ENCODE measurements around the gene ZNF722. TPM values are rescaled to one million over a fixed set of nuclear protein-coding genes. Genes with fewer than 3 reads are reported as not detected.
"Not testable (repeated sequence)": the region's sequence is repeated elsewhere in the genome, so short reads cannot be mapped to it uniquely, and the experiment has no call there.

Gene ZNF722
- not detected in 2 replicates for total RNA-seq (2014; rRNA removed; shearing (Covaris generic))

DNA sequence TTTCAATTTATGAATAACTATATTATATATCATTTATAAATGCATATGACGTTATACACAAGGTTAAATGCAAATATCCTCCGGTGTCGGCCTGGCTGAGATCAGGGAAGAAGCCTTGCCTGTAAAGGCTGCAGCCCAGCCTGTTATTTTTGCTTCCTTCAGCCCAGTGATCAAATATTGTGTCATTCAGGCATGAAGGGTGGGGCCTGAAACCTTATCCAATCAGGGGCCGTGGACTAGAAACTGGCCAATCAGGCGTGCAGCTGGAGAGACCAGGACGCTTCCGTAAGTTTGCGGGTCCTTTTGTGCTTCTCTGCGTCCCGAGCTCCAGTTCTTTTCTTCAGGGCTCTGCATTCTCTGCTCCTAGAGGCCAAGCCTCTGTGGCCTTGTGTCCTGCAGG lies at the start of gene ZNF722:
ZNF722 (plus strand) TSS at position 301 of the 400 bp plus-strand sequence. CDS start 113 bp downstream, outside the sequence.
- H3K4me3 ChIP-seq (ENCODE audit: insufficient read depth, low read depth, low read length) = no peak within 1 kb of the TSS
- no peaks in the 10 kb centered on the region for H3K36me3 ChIP-seq (replicated peaks; ENCODE audit: control insufficient read depth, insufficient read depth, low read length)
- no peak for DNase-seq
- no peaks in the 10 kb centered on the region for H3K27me3 ChIP-seq (ENCODE audit: control insufficient read depth, insufficient read depth, low read length)

DNA sequence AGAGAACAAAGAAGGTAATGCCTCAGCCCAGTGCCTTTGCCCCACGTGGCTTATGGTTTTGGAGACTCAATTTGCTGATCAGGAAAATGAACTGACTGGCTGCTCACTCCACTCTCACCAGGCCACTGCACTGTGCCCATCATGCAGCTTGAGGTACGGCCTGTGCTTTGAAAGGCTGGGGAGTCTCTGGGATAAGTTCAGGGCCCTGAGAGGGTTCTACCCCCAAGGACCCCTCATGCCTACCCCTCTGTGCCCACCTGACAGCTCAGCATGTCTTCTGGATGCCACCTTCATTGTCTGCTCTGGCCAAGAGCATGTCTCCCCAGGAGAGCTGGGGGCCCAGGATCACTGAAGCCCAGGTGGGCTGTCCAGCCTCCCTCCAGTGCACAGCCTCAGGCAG lies 45.5 kb upstream of the ZNF722 start:
- no peaks in the 10 kb centered on the region for H3K27me3 ChIP-seq (ENCODE audit: control insufficient read depth, insufficient read depth, low read length)
- no peak overlapping the region for H3K4me3 ChIP-seq (ENCODE audit: insufficient read depth, low read depth, low read length)
- H3K36me3 ChIP-seq (replicated peaks; ENCODE audit: control insufficient read depth, insufficient read depth, low read length) = no peaks in the 10 kb centered on the region
- DNase-seq = no peak

DNA sequence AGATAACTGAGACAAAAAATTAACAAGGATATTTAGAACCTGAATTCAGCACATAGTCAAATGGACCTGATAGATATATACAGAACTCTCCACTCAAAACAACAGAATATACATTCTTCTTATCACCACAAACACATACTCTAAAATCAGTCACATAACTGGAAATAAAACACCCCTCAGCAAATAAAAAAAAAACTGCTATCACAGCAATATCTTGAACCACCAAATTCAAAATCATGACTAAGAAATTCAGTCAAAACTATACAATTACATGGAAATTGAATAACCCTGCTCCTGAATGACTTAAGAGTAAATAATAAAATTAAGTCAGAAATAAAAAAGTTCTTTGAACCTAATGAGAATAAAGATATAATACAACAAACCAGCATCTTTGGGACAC lies 30.0 kb upstream of the ZNF722 start:
- Histone ChIP-seq H3K27me3 (ENCODE audit: control insufficient read depth, insufficient read depth, low read length) (no peaks in the 10 kb centered on the region), H3K4me3 (ENCODE audit: insufficient read depth, low read depth, low read length) (no peak overlapping the region), H3K36me3 (replicated peaks; ENCODE audit: control insufficient read depth, insufficient read depth, low read length) (no peaks in the 10 kb centered on the region)
- DNase-seq = no peak

DNA sequence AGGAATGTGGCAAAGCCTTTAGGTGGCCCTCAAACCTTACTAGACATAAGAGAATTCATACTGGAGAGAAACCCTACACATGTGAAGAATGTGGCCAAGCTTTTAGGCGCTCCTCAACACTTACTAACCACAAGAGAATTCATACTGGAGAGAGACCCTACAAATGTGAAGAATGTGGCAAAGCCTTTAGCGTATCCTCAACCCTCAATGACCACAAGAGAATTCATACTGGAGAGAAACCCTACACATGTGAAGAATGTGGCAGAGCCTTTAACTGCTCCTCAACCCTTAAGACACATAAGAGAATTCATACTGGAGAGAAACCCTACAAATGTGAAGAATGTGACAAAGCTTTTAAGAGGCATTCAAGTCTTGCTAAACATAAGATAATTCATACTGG lies 16.8 kb downstream of the ZNF722 start:
- H3K4me3 ChIP-seq (ENCODE audit: insufficient read depth, low read depth, low read length); H3K36me3 ChIP-seq (replicated peaks; ENCODE audit: control insufficient read depth, insufficient read depth, low read length); H3K27me3 ChIP-seq (ENCODE audit: control insufficient read depth, insufficient read depth, low read length); DNase-seq: not testable (repeated sequence)

DNA sequence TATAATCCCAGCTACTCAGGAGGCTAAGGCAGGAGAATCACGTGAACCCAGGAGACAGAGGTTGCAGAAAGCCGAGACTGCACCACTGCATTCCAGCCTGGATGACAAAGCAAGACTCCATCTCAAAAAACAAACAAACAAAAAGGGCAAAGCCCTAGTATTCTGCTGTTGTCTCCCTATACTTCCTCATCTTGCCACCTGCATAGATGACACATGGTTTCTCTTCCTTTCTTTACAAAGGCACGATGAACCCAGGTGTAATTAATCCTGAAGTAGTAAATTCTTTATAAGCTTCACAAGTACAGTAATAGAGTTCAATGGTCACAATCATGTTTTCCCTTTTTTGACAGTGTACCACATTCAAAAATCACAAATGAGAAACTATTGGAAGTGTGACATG lies 36.7 kb downstream of the ZNF722 start:
- Histone ChIP-seq H3K27me3 (ENCODE audit: control insufficient read depth, insufficient read depth, low read length) (no peaks in the 10 kb centered on the region), H3K36me3 (replicated peaks; ENCODE audit: control insufficient read depth, insufficient read depth, low read length) (no peaks in the 10 kb centered on the region), H3K4me3 (ENCODE audit: insufficient read depth, low read depth, low read length) (no peak overlapping the region)
- DNase-seq = no peak

DNA sequence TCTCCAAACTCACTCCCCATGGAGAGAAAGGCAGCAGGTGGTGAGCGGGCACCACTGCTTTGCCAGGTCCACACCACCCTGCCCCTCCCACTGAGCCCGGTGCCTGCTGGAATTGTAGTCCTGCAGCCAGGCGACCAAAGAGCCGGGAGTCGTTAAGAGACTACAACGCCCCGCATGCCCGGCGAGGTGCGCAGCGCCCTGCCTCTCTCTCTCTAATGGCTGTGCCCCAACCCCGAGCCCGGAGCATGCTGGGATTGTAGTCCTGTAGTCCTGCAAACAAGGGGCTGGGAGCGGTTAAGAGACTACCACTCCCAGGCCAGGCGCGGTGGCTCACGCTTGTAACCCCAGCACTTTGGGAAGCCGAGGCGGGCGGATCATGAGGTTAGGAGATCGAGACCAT lies 38.4 kb downstream of the ZNF722 start:
- Histone ChIP-seq H3K27me3 (ENCODE audit: control insufficient read depth, insufficient read depth, low read length) (no peaks in the 10 kb centered on the region), H3K4me3 (ENCODE audit: insufficient read depth, low read depth, low read length) (no peak overlapping the region), H3K36me3 (replicated peaks; ENCODE audit: control insufficient read depth, insufficient read depth, low read length) (no peaks in the 10 kb centered on the region)
- DNase-seq = no peak

DNA sequence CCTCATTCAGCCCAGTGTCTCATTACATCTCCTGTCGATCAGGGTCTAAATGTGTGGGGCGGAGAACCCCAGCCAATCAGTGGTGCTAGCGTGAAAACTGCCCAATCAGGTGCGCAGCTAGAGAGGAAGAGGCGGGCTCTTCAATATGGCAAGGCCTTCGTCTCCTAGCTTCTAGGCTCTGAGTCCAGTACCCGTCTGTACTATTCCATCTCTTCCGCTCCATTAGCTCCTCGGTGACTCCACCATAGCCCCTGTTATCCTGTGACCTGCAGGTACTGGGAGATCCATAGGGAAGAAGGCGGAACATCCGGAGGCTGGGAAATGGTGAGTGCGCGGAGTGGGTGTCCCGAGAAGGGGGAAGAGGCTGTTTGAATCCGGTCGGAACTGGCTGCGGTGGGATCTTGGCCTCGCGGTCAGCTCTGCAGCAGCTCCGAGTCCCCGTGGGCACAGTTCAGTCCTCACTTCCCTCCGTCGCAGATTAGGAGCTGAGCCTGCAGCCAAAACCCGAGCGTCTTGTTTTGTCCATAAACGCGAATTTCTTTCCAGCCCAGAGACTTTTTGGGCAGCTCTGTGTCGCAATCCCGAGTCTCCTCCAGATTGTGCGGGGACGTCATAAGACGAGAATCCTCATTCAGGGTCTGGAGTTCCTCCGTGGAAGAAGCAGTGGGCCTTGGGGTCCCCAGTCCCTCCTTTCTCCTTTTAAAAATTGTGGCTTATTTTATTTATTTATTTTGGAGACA lies 46.8 kb downstream of the ZNF722 start, which contains the start of gene ZNF727:
ZNF727 (plus strand) TSS at position 134 of the 740 bp plus-strand sequence; CDS start at position 322, 188 bp downstream.
- no peaks in the 10 kb centered on the region for H3K36me3 ChIP-seq (replicated peaks; ENCODE audit: control insufficient read depth, insufficient read depth, low read length)
- no peaks in the 10 kb centered on the region for H3K27me3 ChIP-seq (ENCODE audit: control insufficient read depth, insufficient read depth, low read length)
- H3K4me3 ChIP-seq (ENCODE audit: insufficient read depth, low read depth, low read length) = no peak within 1 kb of the TSS
- no peak for DNase-seq

DNA sequence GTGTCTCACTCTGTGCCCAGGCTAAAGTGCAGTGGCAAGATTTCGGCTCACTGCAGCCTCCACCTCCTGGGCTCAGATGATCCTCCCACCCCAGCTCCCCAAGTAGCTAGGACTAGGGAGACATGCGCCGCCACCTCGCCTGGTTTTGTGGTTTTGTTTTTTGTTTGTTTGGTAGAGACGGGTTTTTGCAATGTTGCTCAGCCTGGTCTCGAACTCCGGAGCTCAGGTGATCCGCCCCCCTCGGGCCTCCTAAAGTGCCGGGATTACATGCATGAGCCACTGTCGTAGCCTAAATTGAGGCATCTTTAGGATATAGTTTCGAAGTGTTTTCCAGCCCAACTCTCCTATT lies 47.4 kb downstream of the ZNF722 start:
- H3K36me3 ChIP-seq (replicated peaks; ENCODE audit: control insufficient read depth, insufficient read depth, low read length) = no peaks in the 10 kb centered on the region
- no peak for DNase-seq
- no peak overlapping the region for H3K4me3 ChIP-seq (ENCODE audit: insufficient read depth, low read depth, low read length)
- no peaks in the 10 kb centered on the region for H3K27me3 ChIP-seq (ENCODE audit: control insufficient read depth, insufficient read depth, low read length)

Other genes with a start within 250 kb of the ZNF722 start
- gene ZNF727, start 46.6 kb downstream of the ZNF722 start, total RNA-seq (2014; rRNA removed; shearing (Covaris generic)) = not detected in 2 replicates
- not detected in 2 replicates for gene ZNF735, start 208.4 kb downstream of the ZNF722 start, total RNA-seq (2014; rRNA removed; shearing (Covaris generic))
- not detected in 2 replicates for gene ZNF679, start 229.6 kb downstream of the ZNF722 start, total RNA-seq (2014; rRNA removed; shearing (Covaris generic))

Measured in H7 (cell line).